RWPE1 (cell line): ENCODE measurements around the gene SUCNR1.
"Not testable (repeated sequence)": the region's sequence is repeated elsewhere in the genome, so short reads cannot be mapped to it uniquely, and the experiment has no call there.

Source experiments
- CTCF ChIA-PET: fragments of 350-600 bp; sonication (Branson Sonifier 250); formaldehyde crosslinking; extraction: SDS; loops from one replicate; lab custom pipeline; 2021; lab: Yijun Ruan, JAX
- POLR2A ChIA-PET: fragments of 400-600 bp; formaldehyde crosslinking; extraction: SDS; loops from one replicate; lab custom pipeline; 2020; ENCODE audit warnings: antibody characterized with exemption; ENCODE audit not compliant: low non-redundant PET; lab: Yijun Ruan, JAX
- DNase-seq: peaks from one replicate; pipeline ENCODE4 v3.0.0; 2012; ENCODE audit warnings: low spot score
- H3K27ac ChIP-seq: fragments of 450-650 bp; 2 replicates; pipeline ENCODE4 v1.5.1; 2017
- TF ChIP-seq, protein P1 (sequence below): fragments of 450-650 bp; conservative IDR thresholded peaks from 2 replicates; pipeline ENCODE4 v1.5.1; 2017; ENCODE audit warnings: low read depth, mild to moderate bottlenecking

The SUCNR1 gene

DNA sequence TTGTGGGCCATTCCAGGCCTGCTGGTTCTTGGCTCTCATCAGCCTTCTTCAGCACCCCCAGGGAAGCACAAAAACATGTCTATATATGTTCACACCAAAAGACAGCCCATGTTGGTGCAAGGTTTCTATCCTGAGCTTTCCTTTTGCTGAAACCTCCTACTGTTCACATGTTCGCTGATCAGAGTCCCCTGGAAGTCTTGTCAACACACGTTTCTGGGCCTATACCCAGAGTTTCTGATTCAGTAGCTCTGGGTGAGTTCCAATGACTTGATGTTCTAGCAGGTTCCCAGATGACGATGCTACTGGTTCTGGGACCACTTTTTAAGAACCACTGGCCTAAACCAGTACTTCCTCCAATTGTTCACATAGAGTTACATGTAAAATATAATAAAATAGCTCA is 46.0 kb downstream of the SUCNR1 start:
- CTCF ChIA-PET: no interaction called here
- TF ChIP-seq, protein P1, sequence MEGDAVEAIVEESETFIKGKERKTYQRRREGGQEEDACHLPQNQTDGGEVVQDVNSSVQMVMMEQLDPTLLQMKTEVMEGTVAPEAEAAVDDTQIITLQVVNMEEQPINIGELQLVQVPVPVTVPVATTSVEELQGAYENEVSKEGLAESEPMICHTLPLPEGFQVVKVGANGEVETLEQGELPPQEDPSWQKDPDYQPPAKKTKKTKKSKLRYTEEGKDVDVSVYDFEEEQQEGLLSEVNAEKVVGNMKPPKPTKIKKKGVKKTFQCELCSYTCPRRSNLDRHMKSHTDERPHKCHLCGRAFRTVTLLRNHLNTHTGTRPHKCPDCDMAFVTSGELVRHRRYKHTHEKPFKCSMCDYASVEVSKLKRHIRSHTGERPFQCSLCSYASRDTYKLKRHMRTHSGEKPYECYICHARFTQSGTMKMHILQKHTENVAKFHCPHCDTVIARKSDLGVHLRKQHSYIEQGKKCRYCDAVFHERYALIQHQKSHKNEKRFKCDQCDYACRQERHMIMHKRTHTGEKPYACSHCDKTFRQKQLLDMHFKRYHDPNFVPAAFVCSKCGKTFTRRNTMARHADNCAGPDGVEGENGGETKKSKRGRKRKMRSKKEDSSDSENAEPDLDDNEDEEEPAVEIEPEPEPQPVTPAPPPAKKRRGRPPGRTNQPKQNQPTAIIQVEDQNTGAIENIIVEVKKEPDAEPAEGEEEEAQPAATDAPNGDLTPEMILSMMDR: no peak
- POLR2A ChIA-PET: no interaction called here
- H3K27ac ChIP-seq: peak overlapping the region; percentile 71; the same call in 1 of the 2 replicates
- no peak for DNase-seq

DNA sequence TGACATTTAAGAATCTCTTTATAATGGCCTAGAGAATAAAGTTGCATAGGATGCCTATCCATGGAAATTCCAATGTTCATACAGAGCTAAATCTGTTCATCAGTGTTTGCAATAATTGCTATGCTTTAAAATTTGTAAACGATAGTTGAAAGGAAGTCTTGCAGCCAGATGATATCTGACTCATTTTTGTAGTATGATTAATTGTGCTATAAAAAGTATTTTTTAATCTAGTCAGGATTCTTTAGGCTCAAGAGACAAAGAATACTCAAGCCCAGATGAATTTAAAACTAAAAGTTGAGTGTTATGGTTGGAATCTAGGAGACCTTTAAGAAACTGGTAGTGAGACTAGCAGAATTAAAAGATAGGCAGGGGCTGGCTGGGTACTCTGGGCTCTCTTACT is 50.5 kb downstream of the SUCNR1 start:
- POLR2A ChIA-PET: no interaction called here
- TF ChIP-seq, protein P1: no peak
- no peak overlapping the region for H3K27ac ChIP-seq
- CTCF ChIA-PET: no interaction called here
- peak; percentile 7 for DNase-seq

DNA sequence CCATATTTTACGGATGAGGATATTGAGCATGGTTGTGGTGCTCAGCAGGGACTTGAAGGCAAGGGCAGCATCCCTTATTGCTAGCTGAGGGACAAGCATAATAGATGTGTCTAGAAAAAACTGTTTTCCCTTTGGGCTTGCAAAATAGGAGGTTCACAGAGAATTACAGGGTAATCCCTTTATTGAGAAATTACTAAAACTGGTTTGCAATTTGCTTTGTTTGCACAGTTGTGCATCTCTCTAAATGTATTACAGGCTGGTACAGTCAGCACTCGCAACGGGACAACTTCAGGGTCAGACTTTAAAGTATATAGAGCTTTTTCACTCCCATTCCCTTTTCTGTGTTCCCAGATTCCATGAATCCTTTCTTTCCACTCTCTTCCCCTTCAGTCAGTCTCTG is 51.3 kb downstream of the SUCNR1 start:
- ChIA-PET POLR2A (no interaction called here), CTCF (no interaction called here)
- TF ChIP-seq, protein P1: no peak
- DNase-seq: no peak
- no peak overlapping the region for H3K27ac ChIP-seq

DNA sequence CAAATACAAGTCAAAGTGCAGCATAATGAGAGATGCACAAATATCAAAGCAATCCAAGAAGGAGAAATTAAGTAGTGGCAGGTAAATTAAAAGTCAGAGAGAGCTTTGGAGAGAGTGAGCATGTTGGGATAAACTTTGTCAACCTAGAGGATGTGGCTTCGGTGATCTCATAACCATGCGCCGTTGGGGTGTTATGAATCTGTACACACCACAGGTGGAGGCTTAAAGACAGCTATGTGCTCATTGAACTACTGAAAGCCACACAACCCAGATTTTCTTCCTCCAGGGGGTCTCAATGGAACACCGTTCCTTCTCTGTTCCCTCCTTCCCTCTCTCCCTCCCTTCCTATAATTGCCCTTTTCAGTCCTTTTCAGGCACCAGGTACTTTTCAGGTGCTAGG is 52.0 kb downstream of the SUCNR1 start:
- H3K27ac ChIP-seq: no peak overlapping the region
- ChIA-PET CTCF (interaction anchor here (1.0 kb wide), 1 partner anchor 147 kb away, joined by 3 read pairs; no protein-coding TSS in a partner anchor), POLR2A (no interaction called here)
- TF ChIP-seq, protein P1: no peak
- no peak for DNase-seq

DNA sequence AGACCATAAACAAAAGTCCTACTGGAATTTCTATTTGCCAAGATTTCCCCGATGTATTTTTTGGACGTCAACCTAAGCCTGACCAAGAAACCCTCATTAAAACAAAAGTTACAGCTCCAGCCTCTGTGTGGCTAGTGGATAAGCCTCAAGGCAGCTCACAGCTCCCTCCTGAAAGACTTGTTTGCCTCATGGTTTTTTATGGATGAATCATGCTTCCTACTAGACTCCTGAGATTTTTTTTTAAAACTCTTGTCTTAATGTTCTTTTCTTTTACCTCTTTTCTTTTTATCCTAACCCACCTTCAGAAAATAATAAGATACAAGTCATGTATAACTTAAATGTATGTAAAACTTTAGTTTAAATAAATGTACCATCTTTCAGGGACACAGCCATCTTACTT is 52.4 kb downstream of the SUCNR1 start:
- TF ChIP-seq, protein P1: no peak
- peak; percentile 59 for DNase-seq
- H3K27ac ChIP-seq: no peak overlapping the region
- POLR2A ChIA-PET: no interaction called here
- CTCF ChIA-PET: interaction anchor here (1.0 kb wide), 1 partner anchor 146 kb away, joined by 3 read pairs; no protein-coding TSS in a partner anchor

DNA sequence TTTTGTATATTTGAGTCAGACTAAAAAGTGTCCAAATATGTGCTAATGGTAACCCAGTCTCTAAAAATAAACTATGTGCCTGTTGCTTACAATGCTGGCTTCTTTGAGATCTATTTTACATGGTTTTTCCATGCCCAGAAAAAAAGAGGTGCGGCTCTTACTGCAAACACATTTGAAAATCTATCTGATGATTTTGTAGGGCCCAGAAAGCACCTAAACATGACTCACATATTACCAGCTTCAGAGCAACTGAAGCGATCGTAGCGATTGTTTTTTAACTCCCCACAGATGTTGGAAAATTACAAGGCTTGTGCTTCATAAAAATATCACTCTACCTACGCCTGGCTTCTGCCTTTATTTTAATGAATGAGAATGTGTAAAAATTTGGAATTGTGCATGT is 53.5 kb downstream of the SUCNR1 start:
- POLR2A ChIA-PET: no interaction called here
- DNase-seq: peak; percentile 50
- CTCF ChIA-PET: interaction anchor here (0.5 to 0.7 kb wide), 3 partner anchors 39 to 316 kb away, joined by 3 to 4 read pairs (median 3); no protein-coding TSS in a partner anchor
- TF ChIP-seq, protein P1: no peak
- H3K27ac ChIP-seq: no peak overlapping the region

DNA sequence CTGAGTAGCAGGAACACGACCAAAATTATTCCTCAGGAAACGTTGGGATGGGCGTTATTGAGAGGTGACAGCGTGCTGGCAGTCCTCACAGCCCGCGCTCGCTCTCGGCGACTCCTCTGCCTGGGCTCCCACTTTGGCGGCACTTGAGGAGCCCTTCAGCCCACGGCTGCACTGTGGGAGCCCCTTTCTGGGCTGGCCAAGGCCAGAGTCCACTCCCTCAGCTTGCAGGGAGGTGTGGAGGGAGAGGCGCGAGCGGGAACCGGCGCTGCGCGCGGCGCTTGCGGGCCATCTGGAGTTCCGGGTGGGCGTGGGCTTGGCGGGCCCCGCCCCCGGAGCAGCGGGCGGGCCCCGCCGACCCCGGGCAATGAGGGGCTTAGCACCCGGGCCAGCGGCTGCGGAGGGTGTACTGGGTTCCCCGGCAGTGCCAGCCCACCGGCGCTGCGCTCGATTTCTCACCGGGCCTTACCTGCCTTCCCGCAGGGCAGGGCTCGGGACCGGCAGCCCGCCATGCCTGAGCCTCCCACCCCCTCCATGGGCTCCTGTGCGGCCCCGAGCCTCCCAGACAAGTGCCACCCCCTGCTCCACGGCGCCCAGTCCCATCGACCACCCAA is 54.6 kb downstream of the SUCNR1 start:
- CTCF ChIA-PET, POLR2A ChIA-PET: not testable (repeated sequence)

More for the DNA sequence above, 54.6 kb downstream of the SUCNR1 start:
- not testable (repeated sequence) for DNase-seq, H3K27ac ChIP-seq
